ENCODE results near the gene TMEM170B. TPM values are rescaled to one million over a fixed set of nuclear protein-coding genes. Genes with fewer than 3 reads are reported as not detected.

TMEM170B gene
- 0.25 to 0.86 TPM (median 0.73 TPM) in 5 replicates for total RNA-seq (2022; extraction: Qiagen RNA extraction; ENCODE audit: low read depth)

DNA sequence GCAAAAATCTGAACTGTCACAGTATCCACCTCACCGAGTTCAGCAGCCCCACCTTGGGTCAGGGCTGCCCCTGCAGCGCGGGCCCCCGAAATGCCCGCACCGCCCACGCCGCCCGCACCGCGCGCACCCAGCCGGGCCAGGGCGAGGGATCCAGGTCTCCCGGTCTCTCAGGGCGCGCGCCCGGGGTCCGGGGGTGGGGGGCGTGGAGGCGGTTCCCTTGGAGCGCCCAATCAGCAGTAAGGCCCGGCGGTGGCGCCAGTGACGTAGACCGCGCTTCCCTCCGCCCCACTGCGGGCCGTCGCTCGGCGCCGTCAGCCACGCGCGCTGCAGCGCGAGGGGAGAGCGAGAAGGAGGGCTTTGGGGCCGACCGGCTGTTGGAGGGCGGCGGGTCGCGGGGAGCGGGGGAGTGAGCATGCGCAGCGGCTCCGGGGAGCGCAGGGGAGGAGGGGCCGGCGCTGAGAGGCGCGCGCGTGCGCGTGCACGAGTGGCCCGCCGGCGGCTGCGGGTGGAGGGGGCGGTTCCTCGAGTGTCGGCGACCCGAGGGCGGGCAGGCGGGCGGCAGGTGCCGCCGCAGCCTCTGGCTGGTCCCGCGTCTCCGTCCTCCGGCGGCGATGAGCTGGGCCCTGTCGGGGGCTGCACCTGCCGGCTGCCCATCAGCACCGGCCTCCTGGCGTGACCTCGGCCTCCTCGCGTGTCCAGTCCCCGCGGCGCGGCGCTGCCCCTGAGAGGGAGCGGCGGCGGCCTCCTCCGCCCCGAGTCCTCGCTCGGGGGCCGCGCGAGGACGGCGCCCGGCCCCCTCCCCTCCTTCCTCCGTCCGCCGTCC is at the start of gene TMEM170B:
Gene TMEM170B, plus strand, starts transcription at position 521 of the 823 bp plus-strand sequence. CDS start 529 bp downstream, outside the sequence.

Other genes starting within 250 kb of the TMEM170B start
- gene ADTRP, start 241.1 kb downstream of the TMEM170B start, total RNA-seq (2022; extraction: Qiagen RNA extraction; ENCODE audit: low read depth) = 0.49 to 1.2 TPM (median 0.90 TPM) in 5 replicates

Measured in A549 treated with ZK216348 at 1 μM for 4 hours (cell line).